H1 (cell line): ENCODE measurements around the gene ZBTB7A. TPM values are rescaled to one million over a fixed set of nuclear protein-coding genes. Genes with fewer than 3 reads are reported as not detected.

ENCODE experiments used
- CTCF ChIA-PET: fragments of 300-600 bp; sonication (Branson Sonifier 250); formaldehyde crosslinking; loops from one replicate; lab custom pipeline; 2021; ENCODE audit not compliant: partially characterized antibody; lab: Charles Lee
- POLR2A ChIA-PET: fragments of 300-600 bp; sonication (Branson Sonifier 250); formaldehyde crosslinking; loops from one replicate; lab custom pipeline; 2021; ENCODE audit warnings: inconsistent platforms; ENCODE audit not compliant: partially characterized antibody; lab: Charles Lee
- DNase-seq, 2 experiments: peaks; one replicate each; pipeline versions ENCODE4 v3.0.0 to v3.0.0-alpha.2; 2010 to 2022; ENCODE audit warnings: low spot score in 2 of 2, low read depth in 1 of 2, mixed read lengths in 1 of 2
- FAIRE-seq: peaks from 2 replicates; lab custom pipeline; 2011; peaks lifted over from hg19 to GRCh38; lab: Jason Lieb, UNC
- H2AFZ ChIP-seq: 2 replicates; pipeline ENCODE4 v1.8.1; 2012; ENCODE audit warnings: low read length, inconsistent platforms
- H2AK5ac ChIP-seq: 2 replicates; pipeline ENCODE4 v1.6.1; 2013; ENCODE audit warnings: low read depth, low read length
- H2BK120ac ChIP-seq: replicated peaks from 2 replicates; pipeline ENCODE3; 2013; ENCODE audit warnings: low read depth, low read length, inconsistent platforms
- H2BK12ac ChIP-seq: 2 replicates; pipeline ENCODE4 v1.6.1; 2013; ENCODE audit warnings: low read depth, low read length
- H2BK15ac ChIP-seq: 2 replicates; pipeline ENCODE4 v1.6.1; 2013; ENCODE audit warnings: low read length
- H2BK20ac ChIP-seq: 2 replicates; pipeline ENCODE4 v1.6.1; 2013; ENCODE audit warnings: low read length
- H2BK5ac ChIP-seq: 2 replicates; pipeline ENCODE4 v1.6.1; 2013; ENCODE audit warnings: low read depth, low read length
- H3K14ac ChIP-seq: 2 replicates; pipeline ENCODE4 v1.6.1; 2013; ENCODE audit warnings: inconsistent platforms; ENCODE audit not compliant: insufficient read length
- H3K18ac ChIP-seq: 2 replicates; pipeline ENCODE4 v1.6.1; 2013; ENCODE audit warnings: low read length; ENCODE audit errors: extremely low read depth
- H3K23ac ChIP-seq: 2 replicates; pipeline ENCODE4 v1.6.1; 2013; ENCODE audit warnings: inconsistent platforms; ENCODE audit not compliant: insufficient read length
- H3K23me2 ChIP-seq: 2 replicates; pipeline ENCODE4 v1.6.1; 2013; ENCODE audit warnings: low read depth, low read length
- H3K27ac ChIP-seq: 2 replicates; pipeline ENCODE4 v1.6.1; 2011; ENCODE audit warnings: low read depth, low read length, inconsistent platforms
- H3K27me3 ChIP-seq, 4 experiments: replicated peaks in 1 of 4; 1 replicate in 1 of 4; 2 replicates in 3 of 4; pipeline versions ENCODE4 v1.6.1 to v1.8.1; 2011 to 2013; ENCODE audit warnings: low read length in 3 of 4, mild to moderate bottlenecking in 3 of 4, inconsistent platforms in 2 of 4, mixed read lengths in 2 of 4, moderate library complexity in 1 of 4; ENCODE audit not compliant: control insufficient read depth in 3 of 4, insufficient read depth in 3 of 4; ENCODE audit errors: extremely low read depth in 1 of 4
- H3K36me3 ChIP-seq, 4 experiments: 2 replicates each; pipeline versions ENCODE4 v1.6.1 to v1.8.1; 2011 to 2013; ENCODE audit warnings: mild to moderate bottlenecking in 4 of 4, low read length in 3 of 4, moderate library complexity in 2 of 4, control low read depth in 1 of 4, inconsistent platforms in 1 of 4; ENCODE audit not compliant: insufficient read depth in 4 of 4, control insufficient read depth in 2 of 4
- H3K4ac ChIP-seq: replicated peaks from 2 replicates; pipeline ENCODE3; 2013; ENCODE audit warnings: low read length, low read depth, mixed read lengths, inconsistent platforms; ENCODE audit not compliant: insufficient read length
- H3K4me1 ChIP-seq, 4 experiments: replicated peaks in 1 of 4; 1 replicate in 1 of 4; 2 replicates in 3 of 4; pipeline versions ENCODE4 v1.6.1 to v1.8.1; 2011 to 2013; ENCODE audit warnings: low read length in 3 of 4, inconsistent platforms in 2 of 4, mixed read lengths in 1 of 4; ENCODE audit not compliant: insufficient read depth in 4 of 4, control insufficient read depth in 3 of 4
- H3K4me2 ChIP-seq, 2 experiments: 2 replicates each; pipeline versions ENCODE4 v1.6.1 to v1.8.1; 2011 to 2013; ENCODE audit warnings: low read depth in 2 of 2, low read length in 2 of 2, control low read depth in 1 of 2, inconsistent platforms in 1 of 2, mild to moderate bottlenecking in 1 of 2; ENCODE audit not compliant: insufficient read depth in 1 of 2
- H3K4me3 ChIP-seq, 4 experiments: fragments of 200-600, 300-600 bp in 1 of 4; sonication (generic), shearing (Covaris generic), sonication (Bioruptor Twin) in 1 of 4; 2 replicates each; pipeline versions ENCODE4 v1.5.1 to v1.8.1; 2011 to 2016; ENCODE audit warnings: low read length in 4 of 4, low read depth in 3 of 4, control low read depth in 2 of 4, inconsistent platforms in 2 of 4, mild to moderate bottlenecking in 2 of 4, mixed read lengths in 1 of 4, moderate library complexity in 1 of 4; ENCODE audit not compliant: insufficient read depth in 2 of 4; ENCODE audit errors: extremely low read depth in 1 of 4
- H3K56ac ChIP-seq: replicated peaks from 2 replicates; pipeline ENCODE3; 2013; ENCODE audit warnings: low read depth, mild to moderate bottlenecking, mixed read lengths, low read length, inconsistent platforms; ENCODE audit not compliant: insufficient read length
- H3K79me1 ChIP-seq: 2 replicates; pipeline ENCODE4 v1.6.1; 2013; ENCODE audit warnings: low read depth, low read length, control low read depth
- H3K79me2 ChIP-seq, 2 experiments: 2 replicates each; pipeline versions ENCODE4 v1.6.1 to v1.8.1; 2012 to 2013; ENCODE audit warnings: low read length in 2 of 2, mild to moderate bottlenecking in 2 of 2, inconsistent platforms in 1 of 2; ENCODE audit not compliant: insufficient read depth in 2 of 2, control insufficient read depth in 1 of 2
- H3K9ac ChIP-seq, 4 experiments: replicated peaks in 1 of 4; 1 replicate in 1 of 4; 2 replicates in 3 of 4; pipeline versions ENCODE4 v1.6.1 to v1.8.1; 2011 to 2013; ENCODE audit warnings: low read depth in 3 of 4, low read length in 3 of 4, control low read depth in 2 of 4, mild to moderate bottlenecking in 2 of 4, moderate library complexity in 2 of 4, inconsistent platforms in 1 of 4; ENCODE audit errors: extremely low read depth in 1 of 4
- H3K9me3 ChIP-seq, 2 experiments: 2 replicates each; pipeline versions ENCODE4 v1.6.1 to v1.8.1; 2012 to 2013; ENCODE audit warnings: mild to moderate bottlenecking in 2 of 2, moderate library complexity in 2 of 2, control low read depth in 1 of 2, inconsistent platforms in 1 of 2, low read depth in 1 of 2, low read length in 1 of 2, mixed read lengths in 1 of 2; ENCODE audit not compliant: insufficient read depth in 2 of 2
- H4K20me1 ChIP-seq, 2 experiments: replicated peaks in 1 of 2; 2 replicates each; pipeline versions ENCODE3 to v1.8.1; 2011 to 2013; ENCODE audit warnings: inconsistent platforms in 2 of 2, low read length in 2 of 2, mild to moderate bottlenecking in 1 of 2; ENCODE audit not compliant: insufficient read depth in 2 of 2, control insufficient read depth in 1 of 2
- H4K5ac ChIP-seq: 2 replicates; pipeline ENCODE4 v1.6.1; 2013; ENCODE audit warnings: low read length, low read depth, mixed read lengths, inconsistent platforms; ENCODE audit not compliant: insufficient read length
- H4K8ac ChIP-seq: 2 replicates; pipeline ENCODE4 v1.8.0; 2013; ENCODE audit warnings: mild to moderate bottlenecking, moderate library complexity, low read length, inconsistent platforms; ENCODE audit not compliant: insufficient read depth; ENCODE audit errors: extremely low read depth
- H4K91ac ChIP-seq: replicated peaks from 2 replicates; pipeline ENCODE3; 2013; ENCODE audit warnings: low read length, mixed read lengths, inconsistent platforms; ENCODE audit not compliant: insufficient read length
- GABPA ChIP-seq: IDR thresholded peaks from 2 replicates; pipeline ENCODE4 v1.6.1; 2011; ENCODE audit warnings: mild to moderate bottlenecking, low read length, moderate library complexity, borderline replicate concordance; ENCODE audit not compliant: insufficient read depth
- HDAC2 ChIP-seq, 2 experiments: fragments of 300-600 bp in 1 of 2; sonication (generic) in 1 of 2; IDR thresholded peaks; 2 replicates each; pipeline ENCODE4 v1.6.1; 2011 to 2012; ENCODE audit warnings: low read depth in 2 of 2, low read length in 2 of 2, mild to moderate bottlenecking in 2 of 2, moderate library complexity in 2 of 2, borderline replicate concordance in 1 of 2, inconsistent platforms in 1 of 2
- KDM5A ChIP-seq: fragments of 200-600 bp; IDR thresholded peaks from 2 replicates; pipeline ENCODE4 v1.7.1; 2012; ENCODE audit warnings: mild to moderate bottlenecking, low read length, inconsistent platforms, mixed read lengths
- TEAD4 ChIP-seq: IDR thresholded peaks from 2 replicates; pipeline ENCODE4 v1.6.1; 2012; ENCODE audit warnings: low read depth, low read length, inconsistent platforms, mixed read lengths
- USF2 ChIP-seq: IDR thresholded peaks from 2 replicates; pipeline ENCODE4 v1.6.1; 2011; ENCODE audit warnings: low read length, improper control_type of control experiment
- WGBS, 2 experiments: shearing (Covaris generic) in 1 of 2; methylation state at CpG; one replicate each; pipeline versions ENCODE4 v1.1.6 to v1.1.7; 2013 to 2015; ENCODE audit warnings: low lambda C conversion rate in 2 of 2, mixed read lengths in 2 of 2, inconsistent platforms in 1 of 2, low coverage in 1 of 2, missing lambda C conversion rate in 1 of 2; ENCODE audit not compliant: insufficient replicate concordance in 2 of 2, insufficient coverage in 1 of 2, insufficient read length in 1 of 2; ENCODE audit errors: extremely low coverage in 1 of 2, missing lambda C conversion rate in 1 of 2; 5-methylcytosine and 5-hydroxymethylcytosine counted together
- polyA plus RNA-seq, 7 experiments: library from polyadenylated mRNA; depleted of rRNA in 3 of 7; stranded (reverse) in 5 of 7; unstranded in 2 of 7; fragments of >200 nt in 5 of 7; fragments of 200-250 nt in 2 of 7; gene quantifications; 1 replicate in 5 of 7; 2 replicates in 1 of 7; 4 replicates in 1 of 7; pipeline versions ENCODE4 v1.2.1 to v1.2.3, GENCODE V29; 2011 to 2013; ENCODE audit warnings: missing spikeins in 2 of 7, mixed read lengths in 2 of 7
- total RNA-seq: library from RNA; stranded (reverse); fragmentation: NEBNext Ultra II Directional; extraction: Animal tissue kit (Norgen Biotek cat#: 25700); gene quantifications from 2 replicates; pipeline ENCODE4 v1.2.1, GENCODE V29; 2021

Gene ZBTB7A
- total and polyA plus RNA-seq, 2 of the 8 experiments (the other 6 are each of a cell fraction or from before 2014, with no cell fraction given) = 5.6 to 17.8 TPM

GRCh38 chr19:4054441-4055208 is 12.1 kb downstream of the ZBTB7A start:
- no peak overlapping the region for H3K56ac ChIP-seq
- no peak overlapping the region for H4K91ac ChIP-seq
- no peak overlapping the region for H3K4me2 ChIP-seq
- POLR2A ChIA-PET = interaction anchor here (0.6 to 1.9 kb wide), 5 partner anchors 9 to 294 kb away, joined by 3 to 5 read pairs (median 3); no protein-coding TSS in a partner anchor
- no peak overlapping the region for H2BK12ac ChIP-seq
- H2BK15ac ChIP-seq = no peak overlapping the region
- no peak for FAIRE-seq
- WGBS, 2 experiments = 96% methylated on average over 39 of the region's 91 CpGs; no CpG with 5 or more reads in 1 of the 2 experiments
- peaks cover 2 to 24% (median 13%) of the 10 kb centered on the region in 4 experiments for H3K36me3 ChIP-seq
- TF ChIP-seq USF2 (no peak), HDAC2 (IDR thresholded peaks at IDR 0.05; ENCODE audit: borderline replicate concordance in 1 of 2, low read depth in 2 of 2, low read length in 2 of 2) (no peak), TEAD4 (no peak), KDM5A (no peak), GABPA (no peak)
- TF ChIP-seq, all 59 proteins: peak for 0
- Histone ChIP-seq H3K27ac (no peak overlapping the region), H2AFZ (no peak overlapping the region), H3K4me1 (peaks cover 0 to 10% (median 4%) of the 10 kb centered on the region in 4 experiments; a peak in 3 of 7 replicates), H3K27me3 (no peaks in the 10 kb centered on the region), H2BK120ac (no peak overlapping the region), H3K14ac (no peak overlapping the region), H3K4me3 (no peak overlapping the region), H3K9me3 (no peaks in the 10 kb centered on the region), H4K20me1 (peaks cover 36 to 46% of the 10 kb centered on the region in 2 experiments), H3K9ac (no peak overlapping the region), H3K79me2 (peaks cover 3 to 65% of the 10 kb centered on the region in 2 experiments; a peak in 2 of 4 replicates), H2BK20ac (no peak overlapping the region), H4K8ac (no peak overlapping the region; the same call in 1 of the 2 replicates), H3K23ac (no peak overlapping the region), H3K79me1 (peaks cover 26% of the 10 kb centered on the region), H4K5ac (no peak overlapping the region), H2BK5ac (no peak overlapping the region), H3K18ac (no peak overlapping the region), H3K4ac (no peak overlapping the region), H2AK5ac (no peak overlapping the region), H3K23me2 (0 out of 2 replicates have a peak, but pooled peaks cover 3% of the 10 kb centered on the region)
- DNase-seq = no peak
- CTCF ChIA-PET = no interaction called here
